Hepatocyte (in vitro differentiated cells): Measurements from ENCODE around the gene UHRF1.

Experiments used
- EZH2phosphoT487 ChIP-seq: fragments of 200-600 bp; sonication (generic); IDR thresholded peaks from one replicate; pipeline ENCODE4 v1.6.1; 2018; ENCODE audit warnings: antibody characterized with exemption, mild to moderate bottlenecking, low read depth, moderate library complexity; ENCODE audit not compliant: unreplicated experiment, severe bottlenecking
- TF ChIP-seq, protein P1 (sequence below): fragments of 200-600 bp; sonication (generic); IDR thresholded peaks from 2 replicates; pipeline ENCODE4 v1.5.1; 2016; ENCODE audit warnings: antibody characterized with exemption, mild to moderate bottlenecking; ENCODE audit not compliant: poor library complexity

DNA sequence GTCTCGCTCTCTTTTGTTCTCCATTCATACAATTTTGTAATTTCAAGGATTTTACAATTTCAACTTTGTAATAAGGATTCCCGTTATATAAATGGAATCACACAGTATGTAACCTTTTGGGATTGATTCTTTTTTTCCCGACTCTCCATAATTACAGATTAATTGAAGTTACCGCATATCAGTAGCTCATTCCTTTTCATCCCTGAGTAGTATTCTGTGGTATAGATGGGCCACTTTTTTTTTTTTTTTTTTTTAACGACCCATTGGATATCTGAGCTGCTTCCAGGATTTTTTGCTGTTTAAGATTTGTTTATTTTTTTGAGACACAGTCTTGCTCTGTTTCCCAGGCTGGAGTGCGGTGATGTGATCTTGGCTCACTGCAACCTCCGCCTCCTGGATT, 27.8 kb downstream of the UHRF1 start:
- no peak for TF ChIP-seq EZH2phosphoT487
- TF ChIP-seq, protein P1, sequence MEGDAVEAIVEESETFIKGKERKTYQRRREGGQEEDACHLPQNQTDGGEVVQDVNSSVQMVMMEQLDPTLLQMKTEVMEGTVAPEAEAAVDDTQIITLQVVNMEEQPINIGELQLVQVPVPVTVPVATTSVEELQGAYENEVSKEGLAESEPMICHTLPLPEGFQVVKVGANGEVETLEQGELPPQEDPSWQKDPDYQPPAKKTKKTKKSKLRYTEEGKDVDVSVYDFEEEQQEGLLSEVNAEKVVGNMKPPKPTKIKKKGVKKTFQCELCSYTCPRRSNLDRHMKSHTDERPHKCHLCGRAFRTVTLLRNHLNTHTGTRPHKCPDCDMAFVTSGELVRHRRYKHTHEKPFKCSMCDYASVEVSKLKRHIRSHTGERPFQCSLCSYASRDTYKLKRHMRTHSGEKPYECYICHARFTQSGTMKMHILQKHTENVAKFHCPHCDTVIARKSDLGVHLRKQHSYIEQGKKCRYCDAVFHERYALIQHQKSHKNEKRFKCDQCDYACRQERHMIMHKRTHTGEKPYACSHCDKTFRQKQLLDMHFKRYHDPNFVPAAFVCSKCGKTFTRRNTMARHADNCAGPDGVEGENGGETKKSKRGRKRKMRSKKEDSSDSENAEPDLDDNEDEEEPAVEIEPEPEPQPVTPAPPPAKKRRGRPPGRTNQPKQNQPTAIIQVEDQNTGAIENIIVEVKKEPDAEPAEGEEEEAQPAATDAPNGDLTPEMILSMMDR: no peak
